ENCODE data around the gene GPR61.

Gene GPR61

DNA sequence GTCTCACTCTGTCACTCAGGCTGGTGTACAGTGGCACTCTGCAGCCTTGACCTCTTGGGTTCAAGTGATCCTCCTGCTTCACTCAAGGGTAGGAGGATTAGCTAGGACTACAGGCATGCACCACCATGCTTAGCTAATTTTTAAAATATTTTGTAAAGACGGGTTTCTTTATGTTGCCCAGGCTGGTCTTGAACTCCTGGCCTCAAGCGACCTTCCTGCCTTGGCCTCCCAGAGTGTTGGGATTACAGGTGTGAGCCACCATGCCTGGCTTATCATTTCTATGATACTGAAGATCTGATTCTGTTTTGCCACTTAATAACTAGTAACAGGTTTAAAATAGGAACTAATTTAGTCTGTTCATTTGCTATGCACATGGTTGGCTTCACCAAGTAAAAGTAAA is 42.3 kb downstream of the GPR61 start:
- H3K36me3 ChIP-seq (ENCODE audit: control insufficient read depth, insufficient read depth, low read length) = peaks cover 79% of the 10 kb centered on the region
- H3K9me3 ChIP-seq (ENCODE audit: control insufficient read depth, insufficient read depth, low read length) = no peaks in the 10 kb centered on the region
- H3K9ac ChIP-seq (ENCODE audit: low read depth, low read length) = no peak overlapping the region
- no peaks in the 10 kb centered on the region for H3K4me1 ChIP-seq (ENCODE audit: control insufficient read depth, insufficient read depth, low read length)
- no peak overlapping the region for H3K27ac ChIP-seq (ENCODE audit: low read depth, low read length)
- no peaks in the 10 kb centered on the region for H3K27me3 ChIP-seq (ENCODE audit: control insufficient read depth, insufficient read depth, low read length)
- H3K4me3 ChIP-seq (ENCODE audit: low read depth, low read length) = no peak overlapping the region

GRCh38 chr1:109584766-109585165 is 45.1 kb downstream of the GPR61 start:
- H3K36me3 ChIP-seq (ENCODE audit: control insufficient read depth, insufficient read depth, low read length) = peaks cover 88% of the 10 kb centered on the region
- no peaks in the 10 kb centered on the region for H3K9me3 ChIP-seq (ENCODE audit: control insufficient read depth, insufficient read depth, low read length)
- H3K4me3 ChIP-seq (ENCODE audit: low read depth, low read length) = no peak overlapping the region
- H3K27me3 ChIP-seq (ENCODE audit: control insufficient read depth, insufficient read depth, low read length) = no peaks in the 10 kb centered on the region
- H3K27ac ChIP-seq (ENCODE audit: low read depth, low read length) = no peak overlapping the region
- H3K4me1 ChIP-seq (ENCODE audit: control insufficient read depth, insufficient read depth, low read length) = no peaks in the 10 kb centered on the region
- no peak overlapping the region for H3K9ac ChIP-seq (ENCODE audit: low read depth, low read length)

DNA sequence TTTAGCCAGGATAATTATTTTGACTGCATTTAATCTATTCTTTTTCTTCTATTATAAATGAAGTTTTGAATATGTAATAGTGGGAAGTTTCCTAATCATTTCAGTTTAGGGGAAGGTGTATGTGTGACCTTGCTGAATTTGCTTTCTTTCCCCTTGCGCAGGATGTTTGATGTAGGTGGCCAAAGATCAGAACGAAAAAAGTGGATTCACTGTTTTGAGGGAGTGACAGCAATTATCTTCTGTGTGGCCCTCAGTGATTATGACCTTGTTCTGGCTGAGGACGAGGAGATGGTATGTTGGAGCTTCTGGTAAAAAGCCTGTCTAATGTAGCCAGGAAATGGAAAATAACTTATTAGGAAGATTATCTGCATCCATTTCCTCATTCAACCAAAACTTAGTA is 46.4 kb downstream of the GPR61 start:
- no peaks in the 10 kb centered on the region for H3K4me1 ChIP-seq (ENCODE audit: control insufficient read depth, insufficient read depth, low read length)
- H3K27ac ChIP-seq (ENCODE audit: low read depth, low read length) = no peak overlapping the region
- no peak overlapping the region for H3K4me3 ChIP-seq (ENCODE audit: low read depth, low read length)
- no peaks in the 10 kb centered on the region for H3K27me3 ChIP-seq (ENCODE audit: control insufficient read depth, insufficient read depth, low read length)
- H3K36me3 ChIP-seq (ENCODE audit: control insufficient read depth, insufficient read depth, low read length) = peaks cover 92% of the 10 kb centered on the region
- no peaks in the 10 kb centered on the region for H3K9me3 ChIP-seq (ENCODE audit: control insufficient read depth, insufficient read depth, low read length)
- no peak overlapping the region for H3K9ac ChIP-seq (ENCODE audit: low read depth, low read length)

GRCh38 chr1:109589177-109589576 is 49.5 kb downstream of the GPR61 start:
- no peak overlapping the region for H3K4me3 ChIP-seq (ENCODE audit: low read depth, low read length)
- H3K27ac ChIP-seq (ENCODE audit: low read depth, low read length) = no peak overlapping the region
- H3K4me1 ChIP-seq (ENCODE audit: control insufficient read depth, insufficient read depth, low read length) = no peaks in the 10 kb centered on the region
- peaks cover 96% of the 10 kb centered on the region for H3K36me3 ChIP-seq (ENCODE audit: control insufficient read depth, insufficient read depth, low read length)
- no peaks in the 10 kb centered on the region for H3K9me3 ChIP-seq (ENCODE audit: control insufficient read depth, insufficient read depth, low read length)
- H3K27me3 ChIP-seq (ENCODE audit: control insufficient read depth, insufficient read depth, low read length) = no peaks in the 10 kb centered on the region
- H3K9ac ChIP-seq (ENCODE audit: low read depth, low read length) = no peak overlapping the region

DNA sequence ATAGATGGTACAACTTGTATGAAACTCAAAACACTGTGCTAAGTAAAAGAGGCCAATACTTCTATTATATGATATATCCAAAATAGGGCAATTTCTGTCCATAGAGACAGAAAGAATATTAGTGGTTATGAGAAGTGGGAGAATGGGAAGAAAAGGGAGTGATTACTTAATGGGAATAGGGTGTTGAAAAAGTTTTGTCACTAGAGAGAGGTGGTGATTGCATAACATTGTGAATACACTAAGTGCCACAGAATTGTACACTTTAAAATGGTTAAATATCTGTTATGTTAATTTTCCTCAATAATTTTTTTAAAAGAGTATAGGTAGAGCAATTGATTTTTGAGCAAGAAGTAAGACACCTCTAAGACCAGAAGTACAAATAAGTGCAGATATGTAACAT is 50.0 kb downstream of the GPR61 start:
- H3K27ac ChIP-seq (ENCODE audit: low read depth, low read length) = no peak overlapping the region
- H3K9me3 ChIP-seq (ENCODE audit: control insufficient read depth, insufficient read depth, low read length) = no peaks in the 10 kb centered on the region
- no peaks in the 10 kb centered on the region for H3K4me1 ChIP-seq (ENCODE audit: control insufficient read depth, insufficient read depth, low read length)
- H3K9ac ChIP-seq (ENCODE audit: low read depth, low read length) = no peak overlapping the region
- H3K4me3 ChIP-seq (ENCODE audit: low read depth, low read length) = no peak overlapping the region
- H3K27me3 ChIP-seq (ENCODE audit: control insufficient read depth, insufficient read depth, low read length) = no peaks in the 10 kb centered on the region
- H3K36me3 ChIP-seq (ENCODE audit: control insufficient read depth, insufficient read depth, low read length) = peaks cover 93% of the 10 kb centered on the region

DNA sequence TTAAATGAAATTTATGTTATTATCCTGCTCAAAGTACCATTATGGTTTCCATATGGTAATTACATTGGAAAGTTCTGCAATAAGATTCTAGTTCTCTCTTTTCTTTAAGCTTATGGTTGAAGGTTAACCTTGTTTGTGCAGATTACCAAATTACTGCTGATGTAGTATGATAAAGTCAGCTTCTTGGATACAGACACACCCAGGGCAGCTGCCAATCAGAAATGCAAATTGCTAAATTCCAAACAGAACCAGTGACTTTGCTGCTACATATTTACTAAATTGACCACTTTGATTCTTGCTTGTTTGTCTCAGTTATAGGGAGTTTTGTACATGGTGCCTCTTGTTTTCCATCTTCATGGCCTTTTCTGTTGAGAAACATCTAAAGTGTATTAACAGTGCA is 53.2 kb downstream of the GPR61 start:
- H3K4me3 ChIP-seq (ENCODE audit: low read depth, low read length) = no peak overlapping the region
- peaks cover 71% of the 10 kb centered on the region for H3K36me3 ChIP-seq (ENCODE audit: control insufficient read depth, insufficient read depth, low read length)

DNA sequence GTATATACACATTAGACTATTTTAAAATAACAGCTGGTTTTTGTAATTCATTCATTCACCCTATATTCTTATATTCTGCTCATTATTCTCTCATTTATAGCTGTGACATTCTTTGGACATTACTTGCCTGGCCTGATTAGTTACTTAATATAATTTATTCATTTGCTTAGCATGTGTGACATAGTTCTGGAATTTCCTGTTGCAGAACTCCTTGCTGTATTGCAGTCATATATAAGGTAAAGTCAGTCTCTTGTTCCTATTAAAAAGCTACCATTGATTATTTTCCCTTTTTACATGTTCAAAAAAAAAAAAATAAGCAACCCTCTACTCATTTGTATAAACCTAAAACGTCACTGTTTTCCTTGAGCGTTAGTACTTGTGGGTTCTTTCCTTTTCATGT is 55.9 kb downstream of the GPR61 start:
- Histone ChIP-seq H3K9ac (ENCODE audit: low read depth, low read length) (no peak overlapping the region), H3K36me3 (ENCODE audit: control insufficient read depth, insufficient read depth, low read length) (peaks cover 49% of the 10 kb centered on the region)

More for the DNA sequence above, 53.2 kb downstream of the GPR61 start:
- H3K4me1 ChIP-seq (ENCODE audit: control insufficient read depth, insufficient read depth, low read length) = no peaks in the 10 kb centered on the region
- H3K27ac ChIP-seq (ENCODE audit: low read depth, low read length) = no peak overlapping the region
- no peak overlapping the region for H3K9ac ChIP-seq (ENCODE audit: low read depth, low read length)
- H3K9me3 ChIP-seq (ENCODE audit: control insufficient read depth, insufficient read depth, low read length) = no peaks in the 10 kb centered on the region
- no peaks in the 10 kb centered on the region for H3K27me3 ChIP-seq (ENCODE audit: control insufficient read depth, insufficient read depth, low read length)

More for the DNA sequence above, 55.9 kb downstream of the GPR61 start:
- no peaks in the 10 kb centered on the region for H3K27me3 ChIP-seq (ENCODE audit: control insufficient read depth, insufficient read depth, low read length)
- no peak overlapping the region for H3K4me3 ChIP-seq (ENCODE audit: low read depth, low read length)
- no peaks in the 10 kb centered on the region for H3K9me3 ChIP-seq (ENCODE audit: control insufficient read depth, insufficient read depth, low read length)
- H3K4me1 ChIP-seq (ENCODE audit: control insufficient read depth, insufficient read depth, low read length) = peaks cover 3% of the 10 kb centered on the region; the same call in 1 of the 2 replicates
- H3K27ac ChIP-seq (ENCODE audit: low read depth, low read length) = no peak overlapping the region

Measured in HUES48 (cell line).